Spinal cord (tissue), 10 donors: ENCODE measurements around the gene ATOSA. TPM values are rescaled to one million over a fixed set of nuclear protein-coding genes. Genes with fewer than 3 reads are reported as not detected.

Experiments
- DNase-seq, 6 donors: peaks; one replicate each; pipeline versions ENCODE4 v3.0.0 to v3.0.0-alpha.2; 2013 to 2015; ENCODE audit warnings: low spot score in 6 of 6, low read depth in 4 of 6
- H3K27ac ChIP-seq: one replicate; pipeline ENCODE4 v1.5.1; 2013; ENCODE audit warnings: low read depth, low read length, control low read depth
- H3K27me3 ChIP-seq: one replicate; pipeline ENCODE4 v1.6.1; 2013; ENCODE audit warnings: low read length; ENCODE audit not compliant: control insufficient read depth, insufficient read depth
- H3K36me3 ChIP-seq: one replicate; pipeline ENCODE4 v1.6.1; 2013; ENCODE audit warnings: low read length; ENCODE audit not compliant: control insufficient read depth, insufficient read depth
- H3K4me1 ChIP-seq: one replicate; pipeline ENCODE4 v1.6.1; 2013; ENCODE audit warnings: low read length; ENCODE audit not compliant: control insufficient read depth, insufficient read depth
- H3K4me3 ChIP-seq: one replicate; pipeline ENCODE4 v1.5.1; 2013; ENCODE audit warnings: low read depth, low read length, control low read depth
- H3K9me3 ChIP-seq: one replicate; pipeline ENCODE4 v1.6.1; 2013; ENCODE audit warnings: low read length; ENCODE audit not compliant: control insufficient read depth, insufficient read depth
- WGBS: methylation state at CpG from one replicate; pipeline ENCODE4 v1.1.5; 2013; ENCODE audit warnings: missing lambda C conversion rate; ENCODE audit not compliant: insufficient coverage; 5-methylcytosine and 5-hydroxymethylcytosine counted together
- polyA plus RNA-seq, 2 donors: library from polyadenylated mRNA; unstranded; fragments of 120-200 nt; gene quantifications; one replicate each; pipeline ENCODE4 v1.2.1, GENCODE V29; 2013; ENCODE audit not compliant: insufficient read length in 2 of 2
- total RNA-seq, 2 donors: library from RNA; depleted of rRNA in 1 of 2; stranded (reverse); fragments of 120-200 nt in 1 of 2; fragments of >200 nt in 1 of 2; gene quantifications; one replicate each; pipeline versions ENCODE4 v1.2.3 to v1.2.4, GENCODE V29; 2013 to 2014
- donor health status: healthy.

The ATOSA gene
- total and polyA plus RNA-seq, 4 donors = 37.4 to 86.8 (median 48.7) TPM

- Histone ChIP-seq H3K27ac (no peak overlapping the region), H3K36me3 (no peaks in the 10 kb centered on the region), H3K9me3 (no peaks in the 10 kb centered on the region), H3K27me3 (no peaks in the 10 kb centered on the region), H3K4me1 (no peaks in the 10 kb centered on the region), H3K4me3 (no peak overlapping the region)
- no peak for DNase-seq
- 80% methylated on average over 1 of the region's 2 CpGs for WGBS
Measured at GRCh38 chr15:52697051-52697450, 17.9 kb upstream of the ATOSA start.

- Histone ChIP-seq H3K27ac (no peak overlapping the region), H3K9me3 (no peaks in the 10 kb centered on the region), H3K27me3 (no peaks in the 10 kb centered on the region), H3K36me3 (no peaks in the 10 kb centered on the region), H3K4me1 (no peaks in the 10 kb centered on the region), H3K4me3 (no peak overlapping the region)
- no peak for DNase-seq
- 90% methylated on average over 2 of the region's 2 CpGs for WGBS
Measured at GRCh38 chr15:52695154-52695553, 16.0 kb upstream of the ATOSA start.

- 75% methylated on average over 1 of the region's 1 CpG for WGBS
- Histone ChIP-seq H3K4me3 (no peak overlapping the region), H3K4me1 (no peaks in the 10 kb centered on the region), H3K27ac (no peak overlapping the region), H3K27me3 (no peaks in the 10 kb centered on the region), H3K9me3 (no peaks in the 10 kb centered on the region), H3K36me3 (no peaks in the 10 kb centered on the region)
- DNase-seq = no peak
Measured at GRCh38 chr15:52689562-52689961, 10.4 kb upstream of the ATOSA start.

- Histone ChIP-seq H3K4me3 (no peak overlapping the region), H3K36me3 (no peaks in the 10 kb centered on the region), H3K27me3 (no peaks in the 10 kb centered on the region), H3K27ac (no peak overlapping the region), H3K4me1 (peaks cover 2% of the 10 kb centered on the region), H3K9me3 (peaks cover 2% of the 10 kb centered on the region)
- no peak for DNase-seq
- 63% methylated on average over 1 of the region's 1 CpG for WGBS
Measured at GRCh38 chr15:52683580-52683979, 4.4 kb upstream of the ATOSA start.

- H3K4me3 ChIP-seq = no peak overlapping the region
- no CpG with 5 or more reads among the region's 3 CpGs for WGBS
- no peaks in the 10 kb centered on the region for H3K27me3 ChIP-seq
- H3K27ac ChIP-seq = no peak overlapping the region
- DNase-seq = no peak
- no peaks in the 10 kb centered on the region for H3K36me3 ChIP-seq
- peaks cover 2% of the 10 kb centered on the region for H3K9me3 ChIP-seq
- peaks cover 6% of the 10 kb centered on the region for H3K4me1 ChIP-seq
Measured at GRCh38 chr15:52682781-52683180, 3.6 kb upstream of the ATOSA start.

GRCh38 chr15:52682200-52682599 is 3.0 kb upstream of the ATOSA start:
- Histone ChIP-seq H3K4me3 (no peak overlapping the region), H3K27ac (no peak overlapping the region), H3K4me1 (peaks cover 6% of the 10 kb centered on the region), H3K9me3 (peaks cover 2% of the 10 kb centered on the region), H3K27me3 (no peaks in the 10 kb centered on the region), H3K36me3 (no peaks in the 10 kb centered on the region)
- DNase-seq = no peak

- Histone ChIP-seq H3K27me3 (no peaks in the 10 kb centered on the region), H3K4me1 (peaks cover 6% of the 10 kb centered on the region), H3K9me3 (peaks cover 2% of the 10 kb centered on the region), H3K27ac (no peak overlapping the region), H3K36me3 (no peaks in the 10 kb centered on the region), H3K4me3 (no peak overlapping the region)
- no CpG with 5 or more reads among the region's 3 CpGs for WGBS
- no peak for DNase-seq
Measured at GRCh38 chr15:52681441-52681840, 2.3 kb upstream of the ATOSA start.

GRCh38 chr15:52680761-52681160 is 1.6 kb upstream of the ATOSA start:
- no peaks in the 10 kb centered on the region for H3K27me3 ChIP-seq
- no peak overlapping the region for H3K4me3 ChIP-seq
- peaks cover 6% of the 10 kb centered on the region for H3K4me1 ChIP-seq
- no peak overlapping the region for H3K27ac ChIP-seq
- no peaks in the 10 kb centered on the region for H3K36me3 ChIP-seq
- peaks cover 2% of the 10 kb centered on the region for H3K9me3 ChIP-seq
- DNase-seq = no peak

GRCh38 chr15:52680041-52680391 is 828 bp upstream of the ATOSA start:
- peak in 3 of 6 donors; percentile 13 to 45 (median 26) for DNase-seq
- H3K27me3 ChIP-seq = no peaks in the 10 kb centered on the region
- H3K27ac ChIP-seq = peak overlapping the region; percentile 96
- H3K36me3 ChIP-seq = no peaks in the 10 kb centered on the region
- no CpG with 5 or more reads among the region's 3 CpGs for WGBS
- peaks cover 2% of the 10 kb centered on the region for H3K9me3 ChIP-seq
- peaks cover 6% of the 10 kb centered on the region for H3K4me1 ChIP-seq
- peak overlapping the region; percentile 93 for H3K4me3 ChIP-seq

GRCh38 chr15:52678468-52679231 is 538 bp downstream of the ATOSA start:
- H3K4me1 ChIP-seq = peaks cover 6% of the 10 kb centered on the region
- H3K36me3 ChIP-seq = no peaks in the 10 kb centered on the region
- H3K4me3 ChIP-seq = peak overlapping the region; percentile 93
- WGBS = under 1% methylated on average over 69 of the region's 70 CpGs
- peak overlapping the region; percentile 96 for H3K27ac ChIP-seq
- H3K9me3 ChIP-seq = peaks cover 2% of the 10 kb centered on the region
- DNase-seq = peak in 5 of 6 donors; percentile 35 to 85 (median 42)
- H3K27me3 ChIP-seq = no peaks in the 10 kb centered on the region
